ENCODE data around the gene RASGRF1. TPM values are rescaled to one million over a fixed set of nuclear protein-coding genes. Genes with fewer than 3 reads are reported as not detected.

RASGRF1 gene
- total RNA-seq, 1 donor from 2014 or later, result not detected

GRCh38 chr15:78944202-78944625 lies 146.4 kb downstream of the RASGRF1 start:
- Mint-ChIP-seq H3K27me3 (ENCODE audit: unreplicated experiment) (peaks cover 7% of the 10 kb centered on the region), H3K9me3 (ENCODE audit: unreplicated experiment) (no peaks in the 10 kb centered on the region), H3K36me3 (ENCODE audit: low read depth, unreplicated experiment) (no peaks in the 10 kb centered on the region), H3K4me1 (ENCODE audit: unreplicated experiment) (peaks cover 2% of the 10 kb centered on the region), H3K4me3 (ENCODE audit: unreplicated experiment) (no peak overlapping the region), H3K27ac (ENCODE audit: unreplicated experiment) (no peak overlapping the region)
- TF ChIP-seq CTCF (IDR thresholded peaks at IDR 0.05; ENCODE audit: unreplicated experiment), result no peak
- no peak for DNase-seq (ENCODE audit: low spot score)

DNA sequence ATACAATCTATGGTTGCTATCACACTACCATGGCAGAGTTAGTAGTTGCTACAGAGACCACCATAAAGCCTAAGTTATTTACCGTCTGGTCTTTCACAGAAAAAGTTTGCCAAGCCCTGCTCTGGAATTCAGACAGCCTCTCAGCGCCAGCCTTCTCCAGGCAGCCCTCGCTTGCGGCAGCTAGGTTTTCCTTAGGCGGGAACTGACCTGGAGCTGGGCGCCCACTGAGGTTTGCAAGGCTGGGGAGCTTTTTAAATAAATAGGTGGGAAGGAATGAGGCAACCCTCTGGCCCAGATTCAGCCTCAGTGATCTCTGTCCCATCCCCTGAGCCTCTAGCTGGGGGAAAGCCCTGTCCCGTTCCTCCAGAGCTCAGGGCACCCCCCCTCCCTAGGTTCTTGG lies 146.9 kb downstream of the RASGRF1 start:
- no peak overlapping the region for H3K4me3 Mint-ChIP-seq (ENCODE audit: unreplicated experiment)
- peaks cover 3% of the 10 kb centered on the region for H3K4me1 Mint-ChIP-seq (ENCODE audit: unreplicated experiment)
- no peak for DNase-seq (ENCODE audit: low spot score)
- TF ChIP-seq CTCF (IDR thresholded peaks at IDR 0.05; ENCODE audit: unreplicated experiment), result no peak
- H3K9me3 Mint-ChIP-seq (ENCODE audit: unreplicated experiment), result no peaks in the 10 kb centered on the region
- H3K27ac Mint-ChIP-seq (ENCODE audit: unreplicated experiment), result no peak overlapping the region
- H3K36me3 Mint-ChIP-seq (ENCODE audit: low read depth, unreplicated experiment), result no peaks in the 10 kb centered on the region
- H3K27me3 Mint-ChIP-seq (ENCODE audit: unreplicated experiment), result peaks cover 7% of the 10 kb centered on the region

- Mint-ChIP-seq H3K27ac (ENCODE audit: unreplicated experiment) (no peak overlapping the region), H3K36me3 (ENCODE audit: low read depth, unreplicated experiment) (no peaks in the 10 kb centered on the region), H3K4me3 (ENCODE audit: unreplicated experiment) (no peak overlapping the region), H3K27me3 (ENCODE audit: unreplicated experiment) (peaks cover 7% of the 10 kb centered on the region), H3K9me3 (ENCODE audit: unreplicated experiment) (no peaks in the 10 kb centered on the region), H3K4me1 (ENCODE audit: unreplicated experiment) (peaks cover 5% of the 10 kb centered on the region)
- DNase-seq (ENCODE audit: low spot score), result no peak
- TF ChIP-seq CTCF (IDR thresholded peaks at IDR 0.05; ENCODE audit: unreplicated experiment), result no peak
Measured at GRCh38 chr15:78942741-78943140, 147.8 kb downstream of the RASGRF1 start.

- Mint-ChIP-seq H3K4me1 (ENCODE audit: unreplicated experiment) (peaks cover 23% of the 10 kb centered on the region), H3K4me3 (ENCODE audit: unreplicated experiment) (no peak overlapping the region), H3K27me3 (ENCODE audit: unreplicated experiment) (no peaks in the 10 kb centered on the region), H3K9me3 (ENCODE audit: unreplicated experiment) (no peaks in the 10 kb centered on the region), H3K36me3 (ENCODE audit: low read depth, unreplicated experiment) (no peaks in the 10 kb centered on the region), H3K27ac (ENCODE audit: unreplicated experiment) (no peak overlapping the region)
- DNase-seq (ENCODE audit: low spot score), result no peak
- TF ChIP-seq CTCF (IDR thresholded peaks at IDR 0.05; ENCODE audit: unreplicated experiment), result no peak
Measured at GRCh38 chr15:78938658-78939488, 151.7 kb downstream of the RASGRF1 start.

DNA sequence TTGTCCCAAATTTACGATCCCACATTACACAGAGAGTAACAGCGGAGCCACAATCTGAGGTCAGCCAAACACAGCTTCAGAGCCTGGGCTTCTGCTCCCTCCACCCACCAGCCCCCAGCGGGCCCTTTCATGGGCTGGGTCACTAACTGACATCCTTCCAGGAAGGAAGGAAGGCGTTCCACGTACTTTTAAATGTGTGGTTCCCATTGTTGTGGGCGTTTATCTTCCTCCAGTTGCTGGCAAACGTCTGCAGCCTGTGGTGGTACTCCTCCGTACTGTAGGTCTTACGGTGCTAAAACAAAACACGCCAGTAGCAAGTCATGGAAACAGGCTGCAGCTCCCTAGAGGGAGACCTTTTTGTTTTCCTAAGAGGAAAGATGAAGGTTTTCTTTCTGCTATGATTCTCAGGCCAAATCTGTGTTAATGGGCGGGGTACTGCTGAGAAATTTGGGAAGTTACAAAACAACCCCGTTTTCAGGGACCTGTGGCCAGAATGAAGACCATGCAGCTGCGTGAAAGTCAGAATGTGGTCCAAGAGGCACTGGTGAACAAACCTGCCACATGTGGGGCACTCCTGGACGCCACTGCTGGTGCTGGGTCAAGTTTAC lies 153.3 kb downstream of the RASGRF1 start:
- Mint-ChIP-seq H3K36me3 (ENCODE audit: low read depth, unreplicated experiment) (no peaks in the 10 kb centered on the region), H3K4me3 (ENCODE audit: unreplicated experiment) (no peak overlapping the region), H3K9me3 (ENCODE audit: unreplicated experiment) (no peaks in the 10 kb centered on the region), H3K27ac (ENCODE audit: unreplicated experiment) (peak overlapping the region; percentile 41), H3K27me3 (ENCODE audit: unreplicated experiment) (peaks cover 7% of the 10 kb centered on the region), H3K4me1 (ENCODE audit: unreplicated experiment) (peaks cover 29% of the 10 kb centered on the region)
- no peak for TF ChIP-seq CTCF (IDR thresholded peaks at IDR 0.05; ENCODE audit: unreplicated experiment)
- peak; percentile 31 for DNase-seq (ENCODE audit: low spot score)
